GM19452 (cell line): ENCODE results near the gene CRYGD.

Experiments used
- ATAC-seq: cut with Tn5 transposase; IDR thresholded peaks from one replicate; pipeline ENCODE4 v1.9.1; 2021; ENCODE audit not compliant: unreplicated experiment

Gene CRYGD

GRCh38 chr2:208090420-208090819 is 33.9 kb downstream of the CRYGD start:
- no peak for ATAC-seq

DNA sequence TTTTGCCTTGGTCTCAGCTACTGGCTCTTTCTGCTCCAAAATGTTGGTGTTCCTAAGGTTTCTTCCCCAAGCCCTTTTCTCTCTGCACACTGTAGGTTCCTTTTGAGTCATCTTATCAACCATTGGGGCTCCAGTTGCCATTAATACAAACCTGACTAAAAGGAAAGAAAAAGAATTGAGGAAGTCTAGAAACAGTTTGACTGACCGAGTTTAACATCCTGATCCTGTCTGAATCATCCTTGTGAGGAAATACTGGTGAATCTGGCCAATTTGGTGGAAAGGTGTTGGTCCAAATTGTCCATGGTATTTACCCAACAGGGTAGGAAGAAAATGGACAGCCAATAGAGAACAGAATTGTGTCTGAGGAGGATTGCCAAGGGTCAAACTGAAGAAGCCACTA is 38.3 kb downstream of the CRYGD start:
- no peak for ATAC-seq

GRCh38 chr2:208083807-208084206 is 40.5 kb downstream of the CRYGD start:
- ATAC-seq = no peak

- no peak for ATAC-seq
Observed at GRCh38 chr2:208077276-208077675, 47.0 kb downstream of the CRYGD start.

- no peak for ATAC-seq
Observed at GRCh38 chr2:208074610-208075356, 49.5 kb downstream of the CRYGD start.

DNA sequence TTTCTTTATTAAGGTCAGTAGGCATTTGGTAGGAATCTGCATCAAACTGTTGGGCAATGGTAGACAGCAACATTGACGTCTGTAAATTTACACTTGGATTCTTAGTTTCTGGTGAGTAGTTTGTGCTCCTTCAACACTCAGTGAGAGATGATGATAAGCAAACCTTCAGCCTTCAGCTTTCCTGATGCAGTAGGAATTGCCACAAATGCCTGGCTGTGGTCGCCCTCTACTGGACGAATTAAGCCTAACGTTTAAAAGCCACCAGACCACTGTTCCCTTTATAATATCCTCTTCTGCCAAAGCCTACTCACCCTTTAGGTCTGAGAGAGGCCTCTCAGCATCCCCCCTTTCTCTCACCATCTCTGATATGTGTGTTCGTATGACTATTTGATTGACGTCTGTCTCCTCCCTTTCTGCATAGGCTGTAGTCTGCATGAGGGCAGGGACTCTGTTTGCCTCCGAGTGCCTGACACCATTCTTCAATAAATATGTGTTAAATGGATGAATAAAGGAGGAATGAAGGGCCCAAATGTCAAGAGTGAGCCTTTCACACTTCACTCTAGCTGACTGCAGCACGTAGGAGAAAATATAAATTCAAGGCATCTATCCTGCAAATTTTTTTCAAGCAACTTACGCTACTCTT is 52.0 kb downstream of the CRYGD start:
- ATAC-seq = peak; percentile 72
